GM12878 (cell line): ENCODE measurements around the gene SYNDIG1. TPM values are rescaled to one million over a fixed set of nuclear protein-coding genes. Genes with fewer than 3 reads are reported as not detected.

Experiments
- ATAC-seq: fragments of 200-7000 bp; cut with Tn5 transposase; 3 replicates; pipeline ENCODE4 v1.9.1; 2020; ENCODE audit warnings: mild to moderate bottlenecking, moderate library complexity
- BruUV-seq: library from RNA; stranded (reverse); fragments of 400-500 nt; replicated peaks from 2 replicates; lab custom pipeline; 2021; lab: Mats Ljungman, UMichigan
- CTCF ChIA-PET: fragments of 300-600 bp; sonication (Branson Sonifier 250); formaldehyde crosslinking; extraction: SDS; loops from one replicate; lab custom pipeline; 2021; ENCODE audit warnings: inconsistent platforms; lab: Yijun Ruan, JAX
- POLR2A ChIA-PET: fragments of 350-600 bp; formaldehyde crosslinking; extraction: SDS; loops from one replicate; lab custom pipeline; 2021; ENCODE audit warnings: inconsistent platforms; lab: Charles Lee
- RAD21 ChIA-PET: fragments of 300-600 bp; sonication (Branson Sonifier 250); formaldehyde crosslinking; loops from one replicate; lab custom pipeline; 2023; ENCODE audit warnings: antibody characterized with exemption; ENCODE audit not compliant: unreplicated experiment; lab: Charles Lee
- SMC1A ChIA-PET: fragments of 300-600 bp; sonication (Branson Sonifier 250); formaldehyde crosslinking; loops from one replicate; lab custom pipeline; 2023; ENCODE audit not compliant: unreplicated experiment, uncharacterized antibody; lab: Charles Lee
- DNase-seq: peaks from one replicate; pipeline ENCODE4 v3.0.0-alpha.2; 2011; ENCODE audit warnings: low read depth, low spot score
- FAIRE-seq: peaks from 3 replicates; lab custom pipeline; 2011; peaks lifted over from hg19 to GRCh38; lab: Jason Lieb, UNC
- H2AFZ ChIP-seq: 2 replicates; pipeline ENCODE4 v1.6.0; 2011; ENCODE audit warnings: low read depth, low read length, control low read depth; ENCODE audit not compliant: control insufficient read depth
- H3K27ac ChIP-seq: 2 replicates; pipeline ENCODE4 v1.5.1; 2011; ENCODE audit warnings: control low read depth; ENCODE audit not compliant: control insufficient read depth, insufficient read depth
- H3K27me3 ChIP-seq, 2 experiments: replicated peaks in 1 of 2; 2 replicates each; pipeline versions ENCODE4 v1.6.0 to v1.6.1; 2011; ENCODE audit warnings: low read length in 1 of 2; ENCODE audit not compliant: control insufficient read depth in 2 of 2, insufficient read depth in 2 of 2
- H3K36me3 ChIP-seq, 2 experiments: 2 replicates each; pipeline ENCODE4 v1.5.1; 2011; ENCODE audit warnings: low read length in 1 of 2; ENCODE audit not compliant: control insufficient read depth in 2 of 2, insufficient read depth in 2 of 2
- H3K4me1 ChIP-seq: 2 replicates; pipeline ENCODE4 v1.6.1; 2011; ENCODE audit warnings: mild to moderate bottlenecking, low read length, moderate library complexity, mixed read lengths; ENCODE audit not compliant: control insufficient read depth, insufficient read depth
- H3K4me2 ChIP-seq: 2 replicates; pipeline ENCODE4 v1.6.0; 2011; ENCODE audit warnings: control low read depth; ENCODE audit not compliant: control insufficient read depth, insufficient read depth
- H3K4me3 ChIP-seq: fragments of 200-600 bp; sonication (generic); 2 replicates; pipeline ENCODE4 v1.5.1; 2016
- H3K79me2 ChIP-seq: 2 replicates; pipeline ENCODE4 v1.6.0; 2011; ENCODE audit warnings: low read length; ENCODE audit not compliant: control insufficient read depth, insufficient read depth
- H3K9ac ChIP-seq: 2 replicates; pipeline ENCODE4 v1.8.0; 2011; ENCODE audit warnings: low read length, control low read depth, mixed read lengths; ENCODE audit not compliant: control insufficient read depth, insufficient read depth
- H3K9me3 ChIP-seq: replicated peaks from 3 replicates; pipeline ENCODE4 v1.5.1; 2011; ENCODE audit warnings: mild to moderate bottlenecking, low read length; ENCODE audit not compliant: control insufficient read depth, insufficient read depth
- H4K20me1 ChIP-seq: 2 replicates; pipeline ENCODE4 v1.6.0; 2011; ENCODE audit not compliant: control insufficient read depth, insufficient read depth
- BACH1 ChIP-seq: fragments of 450-650 bp; IDR thresholded peaks from 2 replicates; pipeline ENCODE4 v1.6.1; 2017; ENCODE audit warnings: mild to moderate bottlenecking, borderline replicate concordance
- ETV6 ChIP-seq, 2 experiments: fragments of 450-650 bp in 1 of 2; IDR thresholded peaks in 1 of 2; conservative IDR thresholded peaks in 1 of 2; 2 replicates each; pipeline ENCODE4 v1.6.1; 2014; ENCODE audit warnings: antibody characterized with exemption in 1 of 2, borderline replicate concordance in 1 of 2, low read depth in 1 of 2, mild to moderate bottlenecking in 1 of 2, moderate library complexity in 1 of 2
- MTA2 ChIP-seq: fragments of 450-650 bp; IDR thresholded peaks from 2 replicates; pipeline ENCODE4 v1.6.1; 2016; ENCODE audit warnings: low read depth, mild to moderate bottlenecking, moderate library complexity
- SIX5 ChIP-seq: IDR thresholded peaks from 2 replicates; pipeline ENCODE4 v1.6.1; 2011; ENCODE audit warnings: mild to moderate bottlenecking, low read depth, low read length, moderate library complexity; ENCODE audit not compliant: severe bottlenecking
- STAT1 ChIP-seq: fragments of 450-650 bp; conservative IDR thresholded peaks from 2 replicates; pipeline ENCODE4 v1.6.1; 2014; ENCODE audit warnings: antibody characterized with exemption, mild to moderate bottlenecking
- TCF12 ChIP-seq: IDR thresholded peaks from 2 replicates; pipeline ENCODE4 v1.6.1; 2011; ENCODE audit warnings: low read depth, mild to moderate bottlenecking, low read length
- WGBS: methylation state at CpG from one replicate; pipeline ENCODE4 v1.1.6; 2016; ENCODE audit warnings: low lambda C conversion rate; ENCODE audit not compliant: insufficient replicate concordance, insufficient coverage; ENCODE audit errors: missing lambda C conversion rate; 5-methylcytosine and 5-hydroxymethylcytosine counted together
- in situ Hi-C: fragments of 300-500 bp; cut with MboI; formaldehyde crosslinking; loops from 9 replicates; pipeline ENCODE4 v1.14.3; 2018; ENCODE audit warnings: mixed read lengths
- intact Hi-C: fragments of 100-400 bp; cut with micrococcal nuclease; formaldehyde crosslinking; loops from one replicate; pipeline ENCODE4 v1.14.2; 2022; ENCODE audit not compliant: unreplicated experiment
- polyA plus RNA-seq, 11 experiments: library from polyadenylated mRNA; depleted of rRNA in 4 of 11; unstranded in 6 of 11; stranded (reverse) in 5 of 11; fragments of >200 nt; fragmentation: Nextera tagmentation in 4 of 11; fragmentation: Illumina TruSeq in 1 of 11; extraction: Ambion mirVana in 4 of 11; extraction: Trizol in 1 of 11; gene quantifications; 1 replicate in 1 of 11; 2 replicates in 10 of 11; pipeline versions ENCODE4 v1.2.1 to v1.2.3, GENCODE V29; 2011 to 2016; ENCODE audit warnings: inconsistent platforms in 2 of 11, missing spikeins in 2 of 11, low read depth in 1 of 11
- total RNA-seq, 4 experiments: library from RNA; depleted of rRNA in 3 of 4; stranded (reverse); fragments of >200 nt in 3 of 4; fragmentation: Illumina TruSeq in 1 of 4; extraction: Trizol in 1 of 4; gene quantifications; 2 replicates each; pipeline versions ENCODE4 v1.2.1 to v1.2.3, GENCODE V29; 2013 to 2021
- TF ChIP-seq, protein P1 (sequence below): IDR thresholded peaks from 2 replicates; pipeline ENCODE4 v1.6.1; 2012; ENCODE audit warnings: low read length, inconsistent platforms

The SYNDIG1 gene
- total and polyA plus RNA-seq, 10 of the 15 experiments (the other 5 are each of a cell fraction or from before 2014, with no cell fraction given) = not detected

DNA sequence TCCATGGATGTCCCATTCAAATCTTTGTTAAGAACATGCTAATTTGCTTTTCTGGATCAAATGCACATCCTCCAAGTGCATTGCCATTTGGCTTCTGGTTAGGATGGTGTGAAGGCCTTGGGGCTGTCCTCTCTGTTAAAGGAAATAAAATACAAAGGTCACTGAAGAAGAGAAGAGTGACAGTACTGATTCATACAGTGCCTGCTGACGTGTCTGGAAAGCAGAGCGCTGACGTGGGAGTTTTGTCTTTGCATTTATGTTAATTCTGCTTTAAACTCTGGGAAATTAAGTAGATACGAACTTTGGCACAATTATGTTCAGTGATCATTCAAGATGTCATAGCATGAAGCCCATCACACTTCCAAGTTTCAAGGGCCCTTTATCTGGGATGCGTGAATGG, 33.2 kb downstream of the SYNDIG1 start (continued):
- TF ChIP-seq, protein P1, sequence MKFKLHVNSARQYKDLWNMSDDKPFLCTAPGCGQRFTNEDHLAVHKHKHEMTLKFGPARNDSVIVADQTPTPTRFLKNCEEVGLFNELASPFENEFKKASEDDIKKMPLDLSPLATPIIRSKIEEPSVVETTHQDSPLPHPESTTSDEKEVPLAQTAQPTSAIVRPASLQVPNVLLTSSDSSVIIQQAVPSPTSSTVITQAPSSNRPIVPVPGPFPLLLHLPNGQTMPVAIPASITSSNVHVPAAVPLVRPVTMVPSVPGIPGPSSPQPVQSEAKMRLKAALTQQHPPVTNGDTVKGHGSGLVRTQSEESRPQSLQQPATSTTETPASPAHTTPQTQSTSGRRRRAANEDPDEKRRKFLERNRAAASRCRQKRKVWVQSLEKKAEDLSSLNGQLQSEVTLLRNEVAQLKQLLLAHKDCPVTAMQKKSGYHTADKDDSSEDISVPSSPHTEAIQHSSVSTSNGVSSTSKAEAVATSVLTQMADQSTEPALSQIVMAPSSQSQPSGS = no peak
- no peak for TF ChIP-seq ETV6 (conservative IDR thresholded peaks at IDR 0.05 in 1 of 2, IDR thresholded peaks at IDR 0.05 in 1 of 2; ENCODE audit: borderline replicate concordance in 1 of 2, low read depth in 1 of 2)
- TF ChIP-seq MTA2 = no peak
- TF ChIP-seq TCF12 = no peak
- no peak for TF ChIP-seq SIX5

DNA sequence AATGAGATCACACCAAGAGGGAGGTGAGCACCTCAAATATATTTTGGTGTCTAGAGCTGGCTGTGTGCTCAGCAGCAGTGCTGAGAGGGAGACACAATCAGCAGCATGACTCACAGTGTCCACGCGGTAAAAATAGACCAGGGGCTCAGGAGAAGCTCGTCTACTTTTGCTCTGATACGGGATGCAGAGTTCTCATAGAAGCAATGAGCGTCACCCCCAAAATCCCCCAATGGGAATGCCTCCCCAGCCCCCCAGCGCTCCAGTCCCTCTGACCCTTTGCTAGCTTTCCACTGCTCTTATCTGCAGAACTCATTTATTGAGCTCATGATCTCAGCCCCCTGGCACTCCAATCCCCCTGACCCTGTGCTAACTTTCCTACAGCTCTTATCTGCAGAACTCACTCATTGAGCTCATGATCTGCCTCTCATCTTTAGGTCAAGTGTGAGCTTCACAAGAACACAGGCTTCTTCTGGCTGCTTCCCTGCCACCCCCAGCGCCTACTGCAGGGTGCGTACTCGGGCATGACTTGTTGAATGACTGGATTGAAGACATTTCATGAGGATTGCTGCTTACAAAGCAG, 34.0 kb downstream of the SYNDIG1 start:
- RAD21 ChIA-PET = no interaction called here
- H3K9me3 ChIP-seq = no peaks in the 10 kb centered on the region
- FAIRE-seq (no peak), DNase-seq (no peak), ATAC-seq (no peak)
- no peak overlapping the region for H3K4me3 ChIP-seq
- no peak overlapping the region for H2AFZ ChIP-seq
- no peak overlapping the region for H3K27ac ChIP-seq
- no peaks in the 10 kb centered on the region for H3K79me2 ChIP-seq
- SMC1A ChIA-PET = interaction anchor here (0.8 kb wide), 1 partner anchor 109 kb away, joined by 3 read pairs; no protein-coding TSS in a partner anchor
- no peaks in the 10 kb centered on the region for H4K20me1 ChIP-seq
- H3K9ac ChIP-seq = no peak overlapping the region
- no peak overlapping the region for H3K4me2 ChIP-seq
- no peaks in the 10 kb centered on the region for H3K4me1 ChIP-seq
- intact Hi-C loops = no loop called here
- BruUV-seq = no TSS peak
- 27% methylated on average over 9 of the region's 9 CpGs for WGBS
- in situ Hi-C loops = no loop called here
- POLR2A ChIA-PET = no interaction called here
- CTCF ChIA-PET = interaction anchor here (0.6 kb wide), 2 partner anchors 18 to 203 kb away, joined by 3 read pairs; no protein-coding TSS in a partner anchor
- no peaks in the 10 kb centered on the region for H3K36me3 ChIP-seq
- TF ChIP-seq STAT1 (no peak), BACH1 (no peak)
- no peaks in the 10 kb centered on the region for H3K27me3 ChIP-seq
